ENCODE data around the gene ACTMAP.
"Not testable (repeated sequence)": the region's sequence is repeated elsewhere in the genome, so short reads cannot be mapped to it uniquely, and the experiment has no call there.

ACTMAP gene

DNA sequence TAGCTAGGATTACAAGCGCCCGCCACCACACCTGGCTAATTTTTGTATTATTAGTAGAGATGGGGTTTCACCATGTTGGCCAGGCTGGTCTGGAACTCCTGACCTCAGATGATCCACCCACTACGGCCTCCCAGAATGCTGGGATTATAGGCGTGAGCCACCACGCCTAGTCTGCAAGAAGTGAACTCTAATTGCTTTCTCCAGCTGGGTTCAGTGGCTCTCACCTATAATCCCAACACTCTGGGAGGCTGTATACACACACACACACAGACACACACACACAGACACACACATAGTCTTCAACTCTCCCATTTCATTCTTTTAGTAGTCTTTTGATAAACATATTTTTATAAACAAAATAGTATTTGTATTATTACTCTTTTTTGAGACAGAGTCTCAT lies 20.2 kb downstream of the ACTMAP start:
- H3K9me3 ChIP-seq (ENCODE audit: control insufficient read depth, insufficient read depth, low read depth, low read length); H3K4me3 ChIP-seq (ENCODE audit: low read depth, low read length); H3K4me1 ChIP-seq (ENCODE audit: control insufficient read depth, insufficient read depth, low read length); H3K27ac ChIP-seq (ENCODE audit: extremely low read depth, low read depth, low read length): not testable (repeated sequence)
- H3K36me3 ChIP-seq (ENCODE audit: control insufficient read depth in 2 of 2, insufficient read depth in 1 of 2, low read length in 2 of 2) = peaks cover 81 to 97% of the 10 kb centered on the region in 2 experiments
- ChIA-PET POLR2A (interaction anchor here (1.7 kb wide), 2 partner anchors 20 to 49 kb away, joined by 4 to 7 read pairs; partner anchors contain the start of genes ACTMAP and SNRPA), CTCF (interaction anchor here (1.5 kb wide), 1 partner anchor 14 kb away, joined by 7 read pairs; no protein-coding TSS in a partner anchor)
- peak; percentile 95 for TF ChIP-seq GLIS1 (tag by site-specific recombination; IDR thresholded peaks at IDR 0.05)

- H3K27ac ChIP-seq (ENCODE audit: extremely low read depth, low read depth, low read length) = no peak overlapping the region
- H3K4me3 ChIP-seq (ENCODE audit: low read depth, low read length) = no peak overlapping the region
- no peaks in the 10 kb centered on the region; the same call in 1 of the 2 replicates for H3K9me3 ChIP-seq (ENCODE audit: control insufficient read depth, insufficient read depth, low read depth, low read length)
- peaks cover 73 to 93% of the 10 kb centered on the region in 2 experiments for H3K36me3 ChIP-seq (ENCODE audit: control insufficient read depth in 2 of 2, insufficient read depth in 1 of 2, low read length in 2 of 2)
- ChIA-PET POLR2A (interaction anchor here (0.6 to 3.4 kb wide), 3 partner anchors 9 to 13 kb away, joined by 3 to 16 read pairs (median 4); partner anchors contain the start of genes COQ8B and ITPKC), CTCF (interaction anchor here (0.6 kb wide), 2 partner anchors 8 to 307 kb away, joined by 3 to 6 read pairs; no protein-coding TSS in a partner anchor)
- TF ChIP-seq, protein P1, sequence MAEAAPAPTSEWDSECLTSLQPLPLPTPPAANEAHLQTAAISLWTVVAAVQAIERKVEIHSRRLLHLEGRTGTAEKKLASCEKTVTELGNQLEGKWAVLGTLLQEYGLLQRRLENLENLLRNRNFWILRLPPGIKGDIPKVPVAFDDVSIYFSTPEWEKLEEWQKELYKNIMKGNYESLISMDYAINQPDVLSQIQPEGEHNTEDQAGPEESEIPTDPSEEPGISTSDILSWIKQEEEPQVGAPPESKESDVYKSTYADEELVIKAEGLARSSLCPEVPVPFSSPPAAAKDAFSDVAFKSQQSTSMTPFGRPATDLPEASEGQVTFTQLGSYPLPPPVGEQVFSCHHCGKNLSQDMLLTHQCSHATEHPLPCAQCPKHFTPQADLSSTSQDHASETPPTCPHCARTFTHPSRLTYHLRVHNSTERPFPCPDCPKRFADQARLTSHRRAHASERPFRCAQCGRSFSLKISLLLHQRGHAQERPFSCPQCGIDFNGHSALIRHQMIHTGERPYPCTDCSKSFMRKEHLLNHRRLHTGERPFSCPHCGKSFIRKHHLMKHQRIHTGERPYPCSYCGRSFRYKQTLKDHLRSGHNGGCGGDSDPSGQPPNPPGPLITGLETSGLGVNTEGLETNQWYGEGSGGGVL (tag by site-specific recombination; IDR thresholded peaks at IDR 0.05) = no peak
- peak; percentile 24; the same call in 1 of the 2 replicates for TF ChIP-seq ZNF585B (tag by site-specific recombination; IDR thresholded peaks at IDR 0.05)
- TF ChIP-seq ZNF280C (tag by site-specific recombination; IDR thresholded peaks at IDR 0.05) = no peak
- TF ChIP-seq ZNF600 (tag by site-specific recombination; IDR thresholded peaks at IDR 0.05) = no peak
- no peaks in the 10 kb centered on the region for H3K4me1 ChIP-seq (ENCODE audit: control insufficient read depth, insufficient read depth, low read length)
Observed at GRCh38 chr19:40726279-40726678, 24.0 kb downstream of the ACTMAP start.

- CTCF ChIA-PET = interaction anchor here (0.6 kb wide), 1 partner anchor 250 kb away, joined by 5 read pairs; no protein-coding TSS in a partner anchor
Observed at GRCh38 chr19:40724855-40725254, 25.4 kb downstream of the ACTMAP start.

GRCh38 chr19:40724315-40724714 lies 26.0 kb downstream of the ACTMAP start:
- H3K9me3 ChIP-seq (ENCODE audit: control insufficient read depth, insufficient read depth, low read depth, low read length) = no peaks in the 10 kb centered on the region; the same call in 1 of the 2 replicates
- ChIA-PET POLR2A (interaction anchor here (0.7 to 1.8 kb wide), 3 partner anchors 26 to 328 kb away, joined by 3 to 4 read pairs (median 4); partner anchors contain the start of genes ACTMAP and RAB4B), CTCF (interaction anchor here (0.6 kb wide), 2 partner anchors 193 to 251 kb away, joined by 5 to 7 read pairs; no protein-coding TSS in a partner anchor)
- 0 out of 2 replicates have a peak overlapping the region, but pooled peaks have one; percentile 16 for H3K27ac ChIP-seq (ENCODE audit: extremely low read depth, low read depth, low read length)
- TF ChIP-seq ZNF350 (tag by site-specific recombination; IDR thresholded peaks at IDR 0.05) = no peak
- TF ChIP-seq ZSCAN23 (tag by site-specific recombination; IDR thresholded peaks at IDR 0.05) = no peak
- TF ChIP-seq ZNF426 (tag by site-specific recombination; IDR thresholded peaks at IDR 0.05) = no peak
- no peak for TF ChIP-seq PRDM6 (tag by site-specific recombination; IDR thresholded peaks at IDR 0.05)
- TF ChIP-seq ZNF624 (tag by site-specific recombination; IDR thresholded peaks at IDR 0.05) = no peak
- TF ChIP-seq REPIN1 (tag by site-specific recombination; IDR thresholded peaks at IDR 0.05; ENCODE audit: low read depth) = no peak
- H3K4me3 ChIP-seq (ENCODE audit: low read depth, low read length) = no peak overlapping the region
- H3K4me1 ChIP-seq (ENCODE audit: control insufficient read depth, insufficient read depth, low read length) = peaks cover 5% of the 10 kb centered on the region
- peaks cover 63 to 95% of the 10 kb centered on the region in 2 experiments for H3K36me3 ChIP-seq (ENCODE audit: control insufficient read depth in 2 of 2, insufficient read depth in 1 of 2, low read length in 2 of 2)

More at GRCh38 chr19:40724855-40725254, 25.4 kb downstream of the ACTMAP start:
- H3K36me3 ChIP-seq (ENCODE audit: control insufficient read depth in 2 of 2, insufficient read depth in 1 of 2, low read length in 2 of 2) = peaks cover 67 to 95% of the 10 kb centered on the region in 2 experiments
- H3K9me3 ChIP-seq (ENCODE audit: control insufficient read depth, insufficient read depth, low read depth, low read length) = no peaks in the 10 kb centered on the region; the same call in 1 of the 2 replicates
- H3K4me3 ChIP-seq (ENCODE audit: low read depth, low read length) = no peak overlapping the region
- H3K4me1 ChIP-seq (ENCODE audit: control insufficient read depth, insufficient read depth, low read length) = no peaks in the 10 kb centered on the region; the same call in 1 of the 2 replicates
- peak overlapping the region; percentile 30; the same call in 1 of the 2 replicates for H3K27ac ChIP-seq (ENCODE audit: extremely low read depth, low read depth, low read length)
- TF ChIP-seq REPIN1 (tag by site-specific recombination; IDR thresholded peaks at IDR 0.05; ENCODE audit: low read depth) = no peak
- POLR2A ChIA-PET = interaction anchor here (0.7 to 3.4 kb wide), 4 partner anchors 8 to 328 kb away, joined by 3 to 16 read pairs (median 4); partner anchors contain the start of genes ACTMAP, COQ8B, ITPKC and RAB4B
